Measurements from ENCODE around the gene TRPM1. TPM values are rescaled to one million over a fixed set of nuclear protein-coding genes. Genes with fewer than 3 reads are reported as not detected.

Gene TRPM1
- total RNA-seq, 4 donors from 2014 or later, result not detected

DNA sequence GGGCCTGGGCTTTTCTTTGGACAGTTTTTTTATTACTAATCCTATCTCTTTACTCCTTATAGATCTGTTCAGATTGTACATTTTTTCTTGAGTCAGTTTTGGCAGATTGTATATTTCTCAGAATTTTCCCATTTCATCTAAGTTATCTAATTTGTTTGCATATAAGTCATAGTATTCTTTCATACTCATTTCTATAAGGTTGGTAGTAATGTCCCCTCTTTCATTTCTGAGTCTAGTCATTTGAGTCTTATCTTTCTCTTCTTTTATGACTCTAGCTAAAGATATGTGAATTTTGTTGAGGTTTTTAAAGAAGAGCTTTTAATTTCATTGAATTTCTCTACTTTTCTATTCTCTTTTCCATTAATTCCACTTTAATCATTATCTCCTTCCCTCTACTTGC lies 27.2 kb downstream of the TRPM1 start:
- TF ChIP-seq, protein P1, sequence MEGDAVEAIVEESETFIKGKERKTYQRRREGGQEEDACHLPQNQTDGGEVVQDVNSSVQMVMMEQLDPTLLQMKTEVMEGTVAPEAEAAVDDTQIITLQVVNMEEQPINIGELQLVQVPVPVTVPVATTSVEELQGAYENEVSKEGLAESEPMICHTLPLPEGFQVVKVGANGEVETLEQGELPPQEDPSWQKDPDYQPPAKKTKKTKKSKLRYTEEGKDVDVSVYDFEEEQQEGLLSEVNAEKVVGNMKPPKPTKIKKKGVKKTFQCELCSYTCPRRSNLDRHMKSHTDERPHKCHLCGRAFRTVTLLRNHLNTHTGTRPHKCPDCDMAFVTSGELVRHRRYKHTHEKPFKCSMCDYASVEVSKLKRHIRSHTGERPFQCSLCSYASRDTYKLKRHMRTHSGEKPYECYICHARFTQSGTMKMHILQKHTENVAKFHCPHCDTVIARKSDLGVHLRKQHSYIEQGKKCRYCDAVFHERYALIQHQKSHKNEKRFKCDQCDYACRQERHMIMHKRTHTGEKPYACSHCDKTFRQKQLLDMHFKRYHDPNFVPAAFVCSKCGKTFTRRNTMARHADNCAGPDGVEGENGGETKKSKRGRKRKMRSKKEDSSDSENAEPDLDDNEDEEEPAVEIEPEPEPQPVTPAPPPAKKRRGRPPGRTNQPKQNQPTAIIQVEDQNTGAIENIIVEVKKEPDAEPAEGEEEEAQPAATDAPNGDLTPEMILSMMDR (IDR thresholded peaks at IDR 0.05; ENCODE audit: low read depth), result no peak

- TF ChIP-seq, protein P1 (IDR thresholded peaks at IDR 0.05; ENCODE audit: low read depth), result no peak
Measured at GRCh38 chr15:31070867-31071266, 30.7 kb downstream of the TRPM1 start.

DNA sequence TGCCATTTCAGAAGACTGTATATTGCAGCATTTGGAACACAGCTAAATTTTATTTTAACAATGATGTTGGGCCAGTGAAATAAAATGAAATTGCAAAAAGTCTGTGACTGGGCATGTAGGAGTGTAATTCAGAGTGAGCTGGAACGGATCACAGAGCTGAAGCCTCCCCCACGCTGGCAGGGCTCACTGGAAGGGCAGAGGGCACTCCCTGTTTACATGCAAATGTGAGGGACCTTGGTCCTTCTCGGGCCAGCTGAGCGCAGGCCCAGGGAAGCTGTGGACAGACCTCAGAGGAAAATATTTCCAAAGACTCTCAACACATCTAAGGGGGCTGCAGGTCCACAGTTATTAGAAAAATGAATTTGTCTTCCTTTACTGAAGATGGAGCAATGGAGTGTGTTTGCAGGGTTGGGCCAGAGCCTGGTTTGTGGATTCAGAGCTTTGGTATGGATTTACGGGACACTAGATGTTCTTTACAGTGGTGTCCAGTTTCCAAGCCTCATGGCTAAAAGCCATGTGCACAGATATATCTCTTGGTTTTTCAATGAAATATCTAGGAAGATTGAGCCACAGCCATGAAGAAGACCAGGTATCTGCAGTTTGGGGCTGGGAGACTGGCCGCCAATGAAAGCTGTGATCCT lies 32.0 kb downstream of the TRPM1 start:
- TF ChIP-seq, protein P1 (IDR thresholded peaks at IDR 0.05; ENCODE audit: low read depth), result no peak

- TF ChIP-seq, protein P1 (IDR thresholded peaks at IDR 0.05; ENCODE audit: low read depth), result no peak
Measured at GRCh38 chr15:31067890-31068603, 33.5 kb downstream of the TRPM1 start.

DNA sequence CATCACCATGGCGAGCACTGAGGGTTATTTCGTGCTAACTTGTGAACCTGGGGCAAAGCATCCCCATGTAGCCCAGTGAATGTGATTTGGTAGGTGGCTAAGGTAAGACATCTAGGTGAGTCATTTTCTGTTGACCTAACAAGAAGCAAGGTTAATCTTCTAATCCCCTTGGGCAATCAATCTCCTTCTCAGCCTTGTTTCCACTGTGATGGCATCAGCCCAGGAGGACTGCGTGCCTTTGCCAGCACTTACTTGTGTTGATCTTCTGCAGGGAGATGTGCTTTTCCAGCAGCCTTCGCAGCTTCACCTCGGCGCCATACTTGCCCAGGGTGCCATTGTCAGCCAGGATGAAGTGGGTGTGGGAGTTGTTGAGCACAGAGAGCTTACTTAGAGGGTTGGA lies 35.7 kb downstream of the TRPM1 start:
- TF ChIP-seq, protein P1 (IDR thresholded peaks at IDR 0.05; ENCODE audit: low read depth), result no peak

DNA sequence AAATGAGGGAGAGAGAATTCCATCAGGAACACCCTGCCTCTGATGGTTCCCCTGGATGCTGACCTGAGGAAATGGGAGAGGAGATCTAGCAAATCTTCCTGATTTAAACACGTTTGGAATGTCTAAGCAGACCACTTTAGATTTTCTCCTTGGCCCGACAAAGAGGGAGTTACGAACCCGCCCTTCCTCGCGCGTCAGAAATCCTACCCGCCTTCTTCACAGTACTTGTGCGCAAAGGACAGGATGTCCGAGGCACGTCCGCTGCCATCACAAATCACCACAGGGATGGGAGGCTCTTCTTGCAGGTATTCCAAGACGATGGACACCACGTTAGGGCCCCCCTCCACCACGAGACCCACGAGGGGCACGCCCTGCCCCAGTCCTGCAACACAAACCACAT lies 38.6 kb downstream of the TRPM1 start:
- TF ChIP-seq, protein P1 (IDR thresholded peaks at IDR 0.05; ENCODE audit: low read depth), result no peak

DNA sequence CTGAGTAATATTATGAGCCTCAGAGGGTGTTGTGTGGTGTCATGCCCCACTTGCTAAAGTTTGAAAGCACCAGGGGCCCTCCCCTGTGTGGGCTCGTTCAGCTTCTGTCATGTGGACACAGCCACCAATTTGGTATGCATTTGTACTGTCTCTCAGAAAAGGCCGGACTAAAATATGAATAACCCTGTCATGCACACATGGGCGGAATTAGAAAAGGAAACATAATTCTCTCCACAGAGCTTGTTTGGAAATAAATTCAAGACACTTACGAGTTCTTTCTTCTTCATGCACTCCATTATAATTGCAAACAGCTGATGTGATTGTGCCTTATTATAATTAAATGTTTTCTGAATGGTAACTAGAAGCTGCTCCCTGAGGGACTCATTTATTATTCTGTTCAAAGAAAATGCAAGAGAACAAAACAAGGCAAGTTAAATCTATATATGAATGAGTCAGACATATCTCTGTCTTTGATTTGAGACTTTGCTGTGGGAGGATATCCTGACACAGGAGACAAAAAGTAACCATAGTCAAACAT lies 39.1 kb downstream of the TRPM1 start:
- TF ChIP-seq, protein P1 (IDR thresholded peaks at IDR 0.05; ENCODE audit: low read depth), result no peak

Measured in subcutaneous adipose tissue (tissue), 4 donors.